KMS-11 (cell line): ENCODE data around the gene SYT2.

Experiments used
- H2AFZ ChIP-seq: fragments of 200-600 bp; sonication (generic); 2 replicates; pipeline ENCODE4 v1.6.1; 2016; ENCODE audit warnings: antibody characterized with exemption, mixed run types, low read depth
- H3K27ac ChIP-seq: fragments of 200-600 bp; sonication (generic); 2 replicates; pipeline ENCODE4 v1.6.1; 2016; ENCODE audit warnings: mild to moderate bottlenecking, mixed run types
- H3K27me3 ChIP-seq: fragments of 200-600 bp; sonication (generic); 2 replicates; pipeline ENCODE4 v1.6.1; 2017; ENCODE audit warnings: mild to moderate bottlenecking, low read depth, mixed run types, moderate library complexity; ENCODE audit not compliant: insufficient read depth
- H3K36me3 ChIP-seq: fragments of 200-600 bp; sonication (generic); 2 replicates; pipeline ENCODE4 v1.6.1; 2017; ENCODE audit warnings: mild to moderate bottlenecking, mixed run types; ENCODE audit not compliant: insufficient read depth
- H3K4me1 ChIP-seq: fragments of 200-600 bp; sonication (generic); 2 replicates; pipeline ENCODE4 v1.6.1; 2016; ENCODE audit warnings: mild to moderate bottlenecking, low read depth, mixed run types; ENCODE audit not compliant: poor library complexity, severe bottlenecking
- H3K4me2 ChIP-seq: fragments of 200-600 bp; sonication (generic); 2 replicates; pipeline ENCODE4 v1.7.0; 2016; ENCODE audit warnings: mild to moderate bottlenecking, mixed run types
- H3K4me3 ChIP-seq: fragments of 200-600 bp; sonication (generic); IDR thresholded peaks from 2 replicates; pipeline ENCODE4 v1.6.1; 2017; ENCODE audit warnings: low read depth, low read length, mixed read lengths; ENCODE audit not compliant: insufficient read depth
- H3K79me2 ChIP-seq: fragments of 200-600 bp; sonication (generic); 2 replicates; pipeline ENCODE4 v1.6.1; 2016; ENCODE audit warnings: low read depth, mixed run types; ENCODE audit not compliant: insufficient read depth
- H3K9ac ChIP-seq: fragments of 200-600 bp; sonication (generic); 2 replicates; pipeline ENCODE4 v1.6.1; 2016; ENCODE audit warnings: mild to moderate bottlenecking, mixed run types
- H4K20me1 ChIP-seq: fragments of 200-600 bp; sonication (generic); 2 replicates; pipeline ENCODE4 v1.6.1; 2016; ENCODE audit warnings: mild to moderate bottlenecking, mixed run types; ENCODE audit not compliant: insufficient read depth
- CTCF ChIP-seq: fragments of 200-600 bp; sonication (generic); conservative IDR thresholded peaks from 2 replicates; pipeline ENCODE4 v1.6.1; 2017; ENCODE audit warnings: low read depth, mild to moderate bottlenecking, antibody characterized with exemption, low read length, moderate library complexity, mixed read lengths

Gene SYT2

GRCh38 chr1:202599669-202600431, 110.4 kb downstream of the SYT2 start:
- TF ChIP-seq CTCF, result peak; percentile 83
- Histone ChIP-seq H4K20me1 (no peaks in the 10 kb centered on the region), H2AFZ (no peak overlapping the region), H3K27me3 (no peaks in the 10 kb centered on the region), H3K9ac (no peak overlapping the region), H3K27ac (no peak overlapping the region), H3K4me1 (peaks cover 4% of the 10 kb centered on the region), H3K4me2 (no peak overlapping the region), H3K79me2 (no peaks in the 10 kb centered on the region), H3K36me3 (no peaks in the 10 kb centered on the region), H3K4me3 (no peak overlapping the region)

DNA sequence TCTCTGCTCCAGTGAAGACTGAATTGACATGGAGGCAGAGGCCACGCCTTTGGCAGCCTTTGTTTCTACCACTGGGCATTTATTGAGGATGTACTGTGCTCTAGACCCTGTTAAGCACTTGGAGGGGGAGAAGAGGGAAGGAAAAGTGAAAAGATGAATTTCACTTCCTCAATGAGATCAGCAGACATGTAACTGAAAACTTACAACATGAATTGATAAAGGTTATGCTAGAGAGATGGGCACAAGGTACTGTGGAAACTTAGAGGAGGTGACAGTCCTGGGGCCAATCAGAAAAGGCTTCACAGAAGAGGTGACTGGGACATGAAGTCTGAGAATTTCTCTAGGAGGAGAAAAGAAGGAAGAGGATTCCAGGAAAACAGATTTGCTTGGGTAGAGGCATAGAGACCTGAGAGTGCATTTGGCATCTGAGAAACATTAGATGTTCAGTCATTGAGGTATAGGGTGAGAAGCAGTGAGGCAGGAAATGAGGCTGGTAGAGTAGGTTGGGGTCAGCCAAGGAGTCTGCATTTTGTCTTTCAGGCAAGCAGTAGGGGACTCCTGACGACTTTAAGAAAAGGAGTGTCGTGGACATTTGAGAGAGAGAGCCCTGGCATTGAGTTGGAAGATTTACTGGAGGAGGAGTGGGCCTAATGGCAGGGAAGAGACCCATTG, 113.0 kb downstream of the SYT2 start:
- TF ChIP-seq CTCF, result no peak
- H3K4me3 ChIP-seq, result no peak overlapping the region
- H3K9ac ChIP-seq, result no peak overlapping the region
- no peaks in the 10 kb centered on the region for H3K27me3 ChIP-seq
- H3K4me2 ChIP-seq, result no peak overlapping the region
- no peaks in the 10 kb centered on the region for H3K79me2 ChIP-seq
- H2AFZ ChIP-seq, result no peak overlapping the region
- no peak overlapping the region for H3K27ac ChIP-seq
- H4K20me1 ChIP-seq, result no peaks in the 10 kb centered on the region
- H3K4me1 ChIP-seq, result peaks cover 4% of the 10 kb centered on the region
- no peaks in the 10 kb centered on the region for H3K36me3 ChIP-seq

DNA sequence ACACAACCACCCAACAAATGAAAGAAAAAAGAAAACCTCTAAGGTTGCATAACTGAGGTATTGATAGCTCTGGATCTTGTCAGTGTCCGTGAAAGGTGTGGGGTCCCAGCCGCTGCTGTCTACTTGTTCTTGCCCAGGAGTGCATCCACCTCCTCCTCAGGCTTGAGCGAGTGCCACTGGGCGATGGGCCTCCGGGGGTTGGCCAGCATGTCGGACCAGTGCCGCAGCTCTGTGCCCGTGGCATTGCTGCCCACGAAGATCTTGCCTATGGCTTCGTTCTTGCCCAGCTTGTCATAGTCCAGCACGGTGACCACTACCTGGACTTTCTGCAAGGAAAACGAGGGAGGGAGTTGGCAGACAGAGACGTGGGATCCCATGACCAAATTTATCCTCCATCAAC, 113.6 kb downstream of the SYT2 start:
- Histone ChIP-seq H2AFZ (no peak overlapping the region), H3K9ac (no peak overlapping the region), H3K79me2 (no peaks in the 10 kb centered on the region), H3K4me2 (no peak overlapping the region), H4K20me1 (no peaks in the 10 kb centered on the region), H3K4me3 (no peak overlapping the region), H3K4me1 (peaks cover 4% of the 10 kb centered on the region), H3K27me3 (no peaks in the 10 kb centered on the region), H3K36me3 (no peaks in the 10 kb centered on the region), H3K27ac (no peak overlapping the region)
- no peak for TF ChIP-seq CTCF

DNA sequence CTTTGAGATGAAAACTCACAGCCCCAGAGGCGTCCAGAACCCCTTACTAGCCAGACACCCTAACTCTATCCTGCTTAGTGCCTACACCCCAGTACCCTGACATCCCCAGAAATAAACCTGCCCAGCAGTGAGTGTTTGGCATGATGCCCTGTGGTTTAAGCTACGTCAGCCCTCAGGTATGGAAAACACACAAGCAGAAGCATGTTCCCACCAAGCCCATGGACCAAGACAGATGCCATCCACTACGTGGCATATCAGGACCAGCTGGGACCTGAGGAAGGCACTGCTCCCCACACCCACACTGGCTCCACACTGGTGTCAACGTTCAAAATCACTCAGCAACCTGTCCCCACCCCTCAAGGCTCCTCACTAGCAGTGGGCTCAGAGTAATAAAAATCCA, 116.4 kb downstream of the SYT2 start:
- Histone ChIP-seq H4K20me1 (no peaks in the 10 kb centered on the region), H3K4me2 (no peak overlapping the region), H3K36me3 (no peaks in the 10 kb centered on the region), H3K4me3 (no peak overlapping the region), H3K27me3 (no peaks in the 10 kb centered on the region), H2AFZ (no peak overlapping the region), H3K27ac (no peak overlapping the region), H3K9ac (no peak overlapping the region), H3K4me1 (no peaks in the 10 kb centered on the region), H3K79me2 (no peaks in the 10 kb centered on the region)
- TF ChIP-seq CTCF, result no peak
